HPDE6-E6E7 (cell line): ENCODE data around the gene WASF1.

Experiments
- DNase-seq: peaks from one replicate; pipeline ENCODE4 v3.0.0; 2011; ENCODE audit warnings: missing footprints; ENCODE audit errors: extremely low spot score

Gene WASF1

GRCh38 chr6:110179406-110180227 is at the start of gene WASF1:
Gene WASF1 (minus strand): TSS chr6:110179670. CDS start chr6:110127601, 52,069 bp downstream.
- DNase-seq = peak; percentile 77

GRCh38 chr6:110226261-110226660 is 46.8 kb upstream of the WASF1 start:
- no peak for DNase-seq

- DNase-seq = no peak
These were observed 42.3 kb upstream of the WASF1 start for GRCh38 chr6:110221738-110222137.

DNA sequence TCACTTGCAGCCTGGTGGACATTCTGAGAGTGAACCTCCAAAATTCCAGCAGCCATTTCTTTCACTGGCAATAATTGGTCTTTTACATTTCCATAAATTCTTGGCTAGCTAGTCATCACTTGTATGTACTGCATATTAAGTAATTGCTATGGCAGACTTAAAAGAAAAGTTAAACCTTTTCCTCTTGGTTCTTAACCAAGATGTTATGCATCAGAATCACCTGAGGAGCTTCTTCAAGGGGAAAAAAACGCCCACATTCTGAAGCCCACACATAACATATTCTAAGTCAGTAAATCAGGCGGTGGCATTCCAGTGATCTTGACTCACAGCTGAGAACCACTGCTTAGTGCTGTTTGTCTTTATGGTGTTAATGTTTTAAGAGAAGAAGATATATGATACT is 37.8 kb upstream of the WASF1 start:
- DNase-seq = no peak

DNA sequence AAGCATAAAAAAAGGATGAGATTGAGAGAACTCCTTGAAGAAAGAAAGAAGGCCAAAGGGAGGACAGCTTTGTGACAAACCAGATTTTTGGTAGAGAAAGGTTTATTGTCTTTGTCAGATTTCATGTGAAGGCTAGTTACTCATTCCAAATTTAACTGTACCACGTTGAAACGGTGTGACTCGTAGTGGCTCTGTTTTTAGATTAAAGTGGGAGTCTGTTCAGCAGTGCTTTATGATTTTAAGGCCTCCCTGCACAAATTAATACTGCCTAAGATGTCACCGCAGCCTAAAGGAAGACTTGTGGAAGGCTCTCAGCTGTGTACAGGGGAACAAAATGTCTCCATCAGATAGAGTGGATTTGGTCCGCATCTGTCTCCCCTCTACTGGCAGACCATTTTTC is 36.7 kb upstream of the WASF1 start:
- no peak for DNase-seq

DNA sequence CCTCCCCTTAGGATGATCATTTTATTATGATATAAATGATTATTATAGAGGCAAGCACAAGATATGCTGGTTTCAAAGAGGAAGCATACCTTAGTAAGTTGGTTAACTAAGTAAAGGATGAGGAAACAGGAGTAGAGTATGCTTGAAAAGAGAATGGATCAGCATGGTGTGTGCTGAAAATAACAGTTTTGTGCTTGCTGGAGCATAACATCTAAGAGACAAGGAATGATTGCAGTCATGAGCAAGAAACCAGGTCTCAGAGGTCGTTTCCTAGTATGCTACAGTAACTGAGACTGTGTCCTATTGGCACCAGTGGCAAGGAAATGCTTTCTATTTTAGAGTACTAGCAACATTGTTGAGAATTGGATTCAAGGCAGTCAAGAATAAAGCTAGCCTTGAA is 34.9 kb upstream of the WASF1 start:
- no peak for DNase-seq

- no peak for DNase-seq
These were observed 32.3 kb upstream of the WASF1 start for GRCh38 chr6:110211753-110212152.

DNA sequence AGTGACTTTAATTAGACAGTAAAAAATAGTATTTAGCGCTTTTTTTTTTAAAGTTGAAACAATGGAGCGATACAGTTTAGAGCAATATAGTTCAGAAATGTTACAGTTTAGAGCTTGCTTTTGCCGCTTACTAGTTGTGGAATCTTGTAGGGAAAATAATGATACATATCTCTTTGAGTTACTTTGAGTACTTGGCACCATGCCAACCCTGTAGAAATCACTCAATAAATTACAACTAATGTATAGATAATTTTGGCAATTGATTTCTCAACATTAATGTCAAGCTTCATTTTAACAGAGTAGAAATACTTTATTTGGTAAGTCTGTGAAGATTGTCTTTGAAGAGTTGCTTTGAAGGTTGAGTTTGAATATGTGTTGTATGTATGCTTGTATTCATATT is 28.2 kb upstream of the WASF1 start:
- no peak for DNase-seq

DNA sequence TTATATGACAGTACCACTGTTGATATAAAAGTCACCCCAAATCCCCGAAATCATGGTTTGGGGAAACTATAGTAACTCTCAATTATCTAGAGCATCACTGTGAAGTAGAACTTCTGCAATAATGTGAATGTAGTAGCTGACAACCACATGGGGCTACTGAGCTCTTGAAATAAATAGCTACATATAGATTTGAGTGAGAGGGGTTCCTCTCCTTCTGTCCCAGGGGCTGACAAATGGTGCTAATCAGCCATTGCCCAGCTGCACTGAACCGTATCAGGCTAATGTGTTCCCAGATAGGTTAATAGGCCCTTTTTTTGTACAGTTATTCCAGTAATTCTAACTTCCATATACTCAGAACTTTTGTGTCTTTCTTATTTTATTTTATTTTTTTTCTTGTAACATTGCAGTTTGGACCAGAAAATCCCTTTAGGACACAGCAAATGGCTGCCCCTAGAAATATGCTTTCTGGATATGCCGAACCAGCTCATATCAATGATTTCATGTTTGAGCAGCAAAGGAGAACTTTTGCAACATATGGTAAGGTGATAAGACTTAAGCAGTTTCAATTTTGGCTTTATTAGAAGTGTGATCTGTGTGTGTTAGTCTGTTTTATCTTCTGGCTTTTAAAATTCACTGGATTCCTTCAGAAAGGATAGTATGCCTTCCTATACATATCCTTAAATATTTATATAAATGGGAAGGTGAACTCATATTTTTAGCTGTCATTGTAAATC is 21.8 kb upstream of the WASF1 start:
- DNase-seq = no peak

DNA sequence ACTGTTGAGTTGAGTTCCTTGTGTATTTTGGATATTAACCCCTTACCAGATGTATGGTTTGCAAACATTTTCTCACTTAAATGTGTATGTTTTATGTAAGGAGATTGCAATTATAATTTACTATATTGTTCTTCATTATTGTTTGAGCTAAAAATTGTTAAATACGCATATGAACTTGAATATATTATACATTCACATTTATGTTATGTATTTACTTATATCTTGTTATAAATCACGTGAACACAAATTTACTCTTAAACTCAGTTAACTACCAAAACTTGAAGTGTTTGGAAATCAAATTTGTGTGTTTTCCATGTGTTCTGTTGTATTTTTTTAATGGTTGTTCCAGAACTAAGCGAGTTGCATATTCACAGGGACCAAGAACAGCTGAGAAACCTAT is 19.1 kb upstream of the WASF1 start:
- no peak for DNase-seq

- no peak for DNase-seq
These were observed 17.4 kb upstream of the WASF1 start for GRCh38 chr6:110196874-110197273.

- DNase-seq = no peak
These were observed 16.2 kb upstream of the WASF1 start for GRCh38 chr6:110195639-110196038.

GRCh38 chr6:110191477-110191876 is 12.0 kb upstream of the WASF1 start:
- DNase-seq = no peak

- no peak for DNase-seq
These were observed 11.3 kb upstream of the WASF1 start for GRCh38 chr6:110190726-110191125.

DNA sequence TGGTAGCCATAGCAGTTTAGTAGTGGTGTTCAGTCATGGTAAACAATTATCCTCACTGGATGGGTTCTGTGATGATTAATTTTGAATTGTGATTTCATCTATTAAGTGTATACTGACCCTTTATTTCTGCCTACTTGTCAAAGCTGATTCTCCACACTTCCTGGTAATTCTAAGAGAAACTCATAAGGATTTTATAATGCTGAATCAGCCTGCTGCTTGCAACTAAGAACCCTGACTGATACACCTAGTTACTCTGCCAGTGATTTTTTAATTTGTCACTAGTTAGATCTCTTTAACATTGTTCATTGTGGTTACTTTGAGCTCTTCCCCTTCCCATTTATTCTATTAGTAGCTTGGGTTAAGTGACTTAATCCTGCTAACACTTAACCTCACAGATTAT is 9.3 kb upstream of the WASF1 start:
- DNase-seq = no peak

- no peak for DNase-seq
These were observed 6.4 kb upstream of the WASF1 start for GRCh38 chr6:110185879-110186278.

DNA sequence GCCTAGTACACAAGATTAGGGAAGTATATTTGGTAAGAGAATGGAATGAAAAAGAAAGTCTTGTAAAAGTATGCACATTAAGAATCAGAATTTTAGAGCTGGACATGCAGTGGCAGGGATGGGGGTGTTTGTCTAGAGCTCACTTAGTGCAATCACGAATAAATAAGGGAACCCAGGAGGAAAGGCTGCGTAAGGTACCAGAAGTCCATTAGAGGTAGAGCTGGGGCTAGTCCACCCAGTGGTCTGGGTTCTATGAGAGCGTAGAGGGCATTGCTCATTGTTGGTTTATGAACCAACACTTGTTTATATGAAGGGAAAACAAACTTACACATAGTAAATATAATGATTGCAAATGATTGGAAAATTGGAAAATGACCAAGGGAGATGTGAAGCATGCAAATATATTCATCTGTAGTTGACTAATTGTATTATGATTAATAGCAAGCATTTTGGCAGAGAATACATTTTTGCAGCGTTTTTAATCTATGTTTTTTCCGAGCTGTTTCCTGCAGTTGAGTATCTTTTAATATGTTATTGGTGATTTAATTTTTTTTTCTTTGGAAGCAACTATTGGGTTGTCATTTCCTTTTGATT is 3.9 kb upstream of the WASF1 start:
- no peak for DNase-seq

DNA sequence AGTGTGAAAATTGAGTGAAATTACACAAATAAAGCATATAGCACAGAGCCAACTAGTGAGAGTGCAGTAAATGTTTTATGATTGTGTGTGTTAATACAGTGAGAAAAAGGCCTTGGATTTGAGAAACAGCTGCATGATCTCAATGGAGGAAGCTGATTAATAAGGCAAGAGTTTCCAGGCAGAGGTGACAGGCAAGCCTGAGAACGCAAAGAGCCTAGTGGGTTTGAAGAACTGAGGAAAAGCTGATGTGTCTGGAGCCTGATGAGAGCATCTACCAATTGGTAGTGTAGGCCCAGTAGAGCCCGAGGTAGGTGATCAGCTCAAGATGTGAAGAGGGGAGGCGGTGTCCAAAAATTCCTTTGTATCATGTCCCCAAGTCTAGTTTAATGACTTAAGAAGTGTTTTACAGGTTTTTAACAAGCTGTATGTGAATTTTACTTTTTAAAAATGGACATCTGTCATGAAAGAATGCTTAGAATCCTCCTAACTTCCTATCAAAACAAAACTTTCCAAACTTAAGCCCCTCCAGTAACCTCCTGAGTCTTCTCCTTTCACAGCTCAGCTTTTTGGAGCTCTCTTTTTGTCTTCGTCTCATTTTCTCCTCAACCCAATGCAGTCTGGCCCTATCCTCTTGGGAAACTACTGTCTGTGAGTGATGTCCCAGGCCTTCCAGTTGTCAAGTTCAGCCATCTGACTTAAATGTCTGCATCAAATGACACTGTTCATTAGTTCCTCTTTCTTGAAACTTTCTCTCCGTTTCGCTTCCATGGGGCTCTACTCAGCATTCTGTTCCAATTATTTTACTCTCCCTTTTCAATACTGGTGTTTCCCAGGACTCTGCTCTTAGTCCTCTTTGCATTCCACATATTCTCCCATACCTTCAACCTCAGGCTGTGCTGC is 1.9 kb upstream of the WASF1 start:
- no peak for DNase-seq

GRCh38 chr6:110180228-110181008 is 948 bp upstream of the WASF1 start, which contains the start of gene CDC40:
Gene CDC40 (plus strand): TSS chr6:110180427. CDS start chr6:110180445, 18 bp downstream.
- DNase-seq = peak; percentile 34

- peak; percentile 37 for DNase-seq
These were observed 654 bp downstream of the WASF1 start for GRCh38 chr6:110178626-110179405.
